Fibroblast of pulmonary artery (primary cell): ENCODE results near the gene MAST4.

Source experiments
- DNase-seq: peaks from one replicate; pipeline ENCODE4 v3.0.0-alpha.2; 2010; ENCODE audit warnings: low read depth
- H3K4me3 ChIP-seq: replicated peaks from 2 replicates; pipeline ENCODE4 v1.5.1; 2011; ENCODE audit warnings: low read depth, mild to moderate bottlenecking, control low read depth, low read length, moderate library complexity
- CTCF ChIP-seq: IDR thresholded peaks from 2 replicates; pipeline ENCODE4 v1.5.1; 2011; ENCODE audit warnings: mild to moderate bottlenecking, control low read depth, low read length, inconsistent platforms; ENCODE audit errors: missing control alignments

MAST4 gene

GRCh38 chr5:66889056-66889455 is 292.9 kb downstream of the MAST4 start:
- H3K4me3 ChIP-seq, result no peak overlapping the region
- no peak for DNase-seq
- TF ChIP-seq CTCF, result no peak

- no peak for DNase-seq
- no peak overlapping the region for H3K4me3 ChIP-seq
Measured at GRCh38 chr5:66889524-66889923, 293.3 kb downstream of the MAST4 start.

GRCh38 chr5:66891184-66891925 is 295.2 kb downstream of the MAST4 start:
- H3K4me3 ChIP-seq, result no peak overlapping the region
- DNase-seq, result peak; percentile 88
- TF ChIP-seq CTCF, result no peak

More at GRCh38 chr5:66889524-66889923, 293.3 kb downstream of the MAST4 start:
- no peak for TF ChIP-seq CTCF

- H3K4me3 ChIP-seq, result no peak overlapping the region
- no peak for DNase-seq
- TF ChIP-seq CTCF, result no peak
Measured at GRCh38 chr5:66892716-66893115, 296.5 kb downstream of the MAST4 start.

GRCh38 chr5:66894480-66895240 is 298.5 kb downstream of the MAST4 start:
- TF ChIP-seq CTCF, result no peak
- peak; percentile 38 for DNase-seq
- H3K4me3 ChIP-seq, result no peak overlapping the region

GRCh38 chr5:66896171-66896570 is 300.0 kb downstream of the MAST4 start:
- H3K4me3 ChIP-seq, result no peak overlapping the region
- TF ChIP-seq CTCF, result no peak
- DNase-seq, result peak; percentile 69
